ENCODE results near the gene MAGEA9B.
A peak's percentile ranks its signal among the peaks of the same experiment; 100 is the strongest.
"Not testable (repeated sequence)": the region's sequence is repeated elsewhere in the genome, so short reads cannot be mapped to it uniquely, and the experiment has no call there.

Gene MAGEA9B

GRCh38 chrX:149587359-149587758, at the start of gene MAGEA9B:
Gene MAGEA9B, minus strand, starts transcription at chrX:149587459. Its CDS starts 4,280 bp downstream, at chrX:149583179.
- DNase-seq (ENCODE audit: extremely low read depth, low read depth) = not testable (repeated sequence)

DNA sequence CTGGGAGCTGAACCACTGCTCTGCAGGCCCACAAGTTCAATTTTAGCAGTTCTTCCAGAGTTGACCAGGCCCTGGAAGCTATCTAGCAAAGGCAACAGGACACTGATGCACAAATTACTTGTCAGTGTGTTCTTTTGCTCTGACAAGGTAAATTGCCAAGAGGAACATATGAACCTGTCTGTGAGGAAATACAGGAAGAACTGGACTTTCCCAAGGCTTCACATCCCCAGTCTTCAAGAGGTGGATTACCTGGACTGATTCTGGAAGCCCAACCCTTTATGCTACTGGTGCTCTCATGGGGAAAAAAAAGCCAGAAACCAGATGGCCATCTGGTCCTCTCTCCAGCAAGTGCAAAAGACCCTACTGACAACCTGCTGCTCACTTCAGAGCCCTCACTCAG, 46.3 kb upstream of the MAGEA9B start:
- no peak for DNase-seq (ENCODE audit: extremely low read depth, low read depth)
- TF ChIP-seq, protein P1, sequence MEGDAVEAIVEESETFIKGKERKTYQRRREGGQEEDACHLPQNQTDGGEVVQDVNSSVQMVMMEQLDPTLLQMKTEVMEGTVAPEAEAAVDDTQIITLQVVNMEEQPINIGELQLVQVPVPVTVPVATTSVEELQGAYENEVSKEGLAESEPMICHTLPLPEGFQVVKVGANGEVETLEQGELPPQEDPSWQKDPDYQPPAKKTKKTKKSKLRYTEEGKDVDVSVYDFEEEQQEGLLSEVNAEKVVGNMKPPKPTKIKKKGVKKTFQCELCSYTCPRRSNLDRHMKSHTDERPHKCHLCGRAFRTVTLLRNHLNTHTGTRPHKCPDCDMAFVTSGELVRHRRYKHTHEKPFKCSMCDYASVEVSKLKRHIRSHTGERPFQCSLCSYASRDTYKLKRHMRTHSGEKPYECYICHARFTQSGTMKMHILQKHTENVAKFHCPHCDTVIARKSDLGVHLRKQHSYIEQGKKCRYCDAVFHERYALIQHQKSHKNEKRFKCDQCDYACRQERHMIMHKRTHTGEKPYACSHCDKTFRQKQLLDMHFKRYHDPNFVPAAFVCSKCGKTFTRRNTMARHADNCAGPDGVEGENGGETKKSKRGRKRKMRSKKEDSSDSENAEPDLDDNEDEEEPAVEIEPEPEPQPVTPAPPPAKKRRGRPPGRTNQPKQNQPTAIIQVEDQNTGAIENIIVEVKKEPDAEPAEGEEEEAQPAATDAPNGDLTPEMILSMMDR (IDR thresholded peaks at IDR 0.05; ENCODE audit: low read depth, low read length) = no peak

DNA sequence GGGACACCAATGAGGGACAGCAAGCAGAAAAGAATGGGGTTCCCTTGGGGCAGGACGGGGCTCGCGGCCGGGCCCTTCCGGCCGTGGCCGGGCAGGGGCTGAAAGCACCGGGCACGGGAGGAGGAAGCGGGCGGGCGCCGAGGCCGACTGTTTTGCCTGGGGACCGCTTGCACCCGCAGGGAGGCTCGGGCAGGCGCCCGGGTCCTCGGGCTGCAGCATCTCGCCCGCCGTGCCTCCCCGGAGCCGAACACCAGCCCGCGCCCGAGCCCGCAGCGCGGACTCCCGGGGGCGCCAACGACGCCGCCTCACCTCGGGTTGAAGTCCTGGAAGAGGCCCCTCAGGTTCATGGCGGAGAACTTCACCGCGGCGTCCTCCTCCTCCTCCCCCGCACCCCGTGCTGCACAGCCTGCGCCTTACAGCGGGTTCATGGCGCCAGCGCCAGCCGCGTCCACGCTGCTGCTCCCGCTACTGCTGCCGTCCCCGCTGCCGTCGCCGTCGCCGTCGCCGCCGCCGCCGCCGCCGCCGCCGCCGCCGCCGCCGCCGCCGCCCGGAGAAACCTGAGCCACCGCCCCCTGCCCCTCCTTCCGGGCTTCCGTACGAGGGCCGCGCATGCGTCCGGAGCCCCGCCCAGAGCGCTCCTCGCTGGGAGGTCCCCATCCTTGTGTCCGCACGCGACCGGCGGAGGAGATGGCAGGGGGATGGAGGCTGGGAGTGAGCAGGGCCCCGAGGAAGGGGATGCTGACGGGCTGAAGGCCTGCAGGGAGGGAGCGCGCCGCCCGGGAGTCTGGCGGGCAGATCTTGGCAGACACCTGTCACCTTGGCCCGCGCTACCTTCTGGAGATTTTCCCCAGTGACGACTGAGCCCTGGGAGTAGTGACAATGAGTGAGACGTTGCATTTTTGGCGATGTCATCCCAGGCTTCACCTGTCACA, 44.2 kb upstream of the MAGEA9B start, which contains the start of gene TMEM185A:
Gene TMEM185A, minus strand, starts transcription at position 559 of the 932 bp plus-strand sequence. Its CDS starts 212 bp downstream, at position 347.
- DNase-seq (ENCODE audit: extremely low read depth, low read depth) = no peak
- TF ChIP-seq, protein P1 (IDR thresholded peaks at IDR 0.05; ENCODE audit: low read depth, low read length) = no peak

DNA sequence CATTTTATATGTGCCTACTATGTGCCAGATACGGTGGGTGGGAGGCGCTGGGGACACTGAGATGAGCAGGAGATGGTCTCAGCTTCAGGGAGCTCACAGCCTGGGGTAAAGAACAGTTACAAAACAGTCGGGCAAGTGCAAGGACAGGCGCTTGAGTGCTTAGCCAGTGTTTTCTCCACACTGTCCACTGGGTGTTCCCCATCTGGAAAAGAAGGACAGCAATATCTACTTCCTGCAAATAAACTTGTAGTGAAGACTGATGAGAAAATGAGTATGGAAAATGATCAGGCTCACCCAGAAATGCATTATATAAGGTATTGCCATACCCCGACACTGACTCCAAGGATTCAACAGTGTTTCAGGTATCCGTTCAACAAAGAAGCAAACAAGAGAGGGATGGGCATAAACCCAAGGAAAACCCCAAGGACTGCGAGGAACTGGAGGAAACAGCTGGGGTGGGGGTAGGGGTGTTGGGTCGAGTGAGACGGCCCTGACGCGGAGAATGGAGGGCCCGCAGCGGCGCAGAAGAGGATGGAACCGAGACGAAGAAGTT, 43.5 kb upstream of the MAGEA9B start:
- TF ChIP-seq, protein P1 (IDR thresholded peaks at IDR 0.05; ENCODE audit: low read depth, low read length) = peak; percentile 14; the same call in 1 of the 2 replicates
- peak; percentile 3 for DNase-seq (ENCODE audit: extremely low read depth, low read depth)

GRCh38 chrX:149629730-149630387, 42.6 kb upstream of the MAGEA9B start:
- DNase-seq (ENCODE audit: extremely low read depth, low read depth) = no peak
- TF ChIP-seq, protein P1 (IDR thresholded peaks at IDR 0.05; ENCODE audit: low read depth, low read length) = no peak

GRCh38 chrX:149628768-149629167, 41.5 kb upstream of the MAGEA9B start:
- DNase-seq (ENCODE audit: extremely low read depth, low read depth) = no peak
- TF ChIP-seq, protein P1 (IDR thresholded peaks at IDR 0.05; ENCODE audit: low read depth, low read length) = no peak

DNA sequence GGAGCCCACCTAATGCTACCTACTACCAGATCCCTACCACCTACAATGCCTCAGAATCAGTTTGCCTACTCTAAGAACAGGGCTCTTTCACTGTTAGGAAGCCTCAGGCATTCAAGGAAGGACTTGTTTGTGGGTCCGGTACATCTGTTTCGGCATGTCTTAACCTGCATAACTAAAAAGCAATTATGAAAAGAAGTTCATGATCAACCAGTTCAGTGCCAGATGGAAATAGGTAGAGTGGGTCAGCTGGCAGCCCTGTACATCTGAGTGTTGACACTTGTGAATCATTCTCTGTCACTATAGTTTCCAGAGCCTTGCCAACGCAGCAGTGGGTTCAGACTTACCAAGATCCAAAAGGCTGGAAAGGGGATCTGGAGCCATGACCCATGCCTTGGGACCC, 41.0 kb upstream of the MAGEA9B start:
- no peak for DNase-seq (ENCODE audit: extremely low read depth, low read depth)
- TF ChIP-seq, protein P1 (IDR thresholded peaks at IDR 0.05; ENCODE audit: low read depth, low read length) = no peak

- DNase-seq (ENCODE audit: extremely low read depth, low read depth) = not testable (repeated sequence)
Observed at GRCh38 chrX:149626829-149627228, 39.6 kb upstream of the MAGEA9B start.

DNA sequence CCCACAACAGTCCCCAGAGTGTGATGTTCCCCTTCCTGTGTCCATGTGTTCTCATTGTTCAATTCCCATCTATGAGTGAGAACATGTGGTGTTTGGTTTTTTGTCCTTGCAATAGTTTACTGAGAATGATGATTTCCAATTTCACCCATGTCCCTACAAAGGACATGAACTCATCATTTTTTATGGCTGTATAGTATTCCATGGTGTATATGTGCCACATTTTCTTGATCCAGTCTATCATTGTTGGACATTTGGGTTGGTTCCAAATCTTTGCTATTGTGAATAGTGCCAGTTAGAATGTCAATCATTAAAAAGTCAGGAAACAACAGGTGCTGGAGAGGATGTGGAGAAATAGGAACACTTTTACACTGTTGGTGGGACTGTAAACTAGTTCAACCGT, 32.4 kb upstream of the MAGEA9B start:
- not testable (repeated sequence) for DNase-seq (ENCODE audit: extremely low read depth, low read depth)

Measured in AG09319 (cell line).